Measurements from ENCODE around the gene TM4SF20. TPM values are rescaled to one million over a fixed set of nuclear protein-coding genes. Genes with fewer than 3 reads are reported as not detected.

Gene TM4SF20
- total RNA-seq, 1 donor from 2014 or later, result not detected

- intact Hi-C loops (cut with micrococcal nuclease), result loop anchor here (2.0 kb wide), 1 partner anchor 149 kb away; the partner anchor contains the start of gene AGFG1
Measured at GRCh38 chr2:227323818-227324217, 55.3 kb downstream of the TM4SF20 start.

GRCh38 chr2:227322530-227323205 lies 56.4 kb downstream of the TM4SF20 start:
- intact Hi-C loops (cut with micrococcal nuclease), result no loop called here

GRCh38 chr2:227320305-227321094 lies 58.6 kb downstream of the TM4SF20 start:
- intact Hi-C loops (cut with micrococcal nuclease), result no loop called here

GRCh38 chr2:227317834-227318233 lies 61.3 kb downstream of the TM4SF20 start:
- intact Hi-C loops (cut with micrococcal nuclease), result no loop called here

- intact Hi-C loops (cut with micrococcal nuclease), result no loop called here
Measured at GRCh38 chr2:227313310-227313709, 65.8 kb downstream of the TM4SF20 start.

GRCh38 chr2:227312579-227312978 lies 66.5 kb downstream of the TM4SF20 start:
- intact Hi-C loops (cut with micrococcal nuclease), result no loop called here

Other genes with a start within 250 kb of the TM4SF20 start
- 0.07 and 0.11 TPM in 2 replicates for gene COL4A4, start 215.1 kb downstream of the TM4SF20 start, total RNA-seq
- gene COL4A3, start 214.7 kb downstream of the TM4SF20 start, total RNA-seq, result not detected in 2 replicates
- 60.8 and 62.8 TPM in 2 replicates for gene MFF, start 54.1 kb downstream of the TM4SF20 start, total RNA-seq
- gene SCYGR1, start 8.6 kb upstream of the TM4SF20 start, total RNA-seq, result not detected in 2 replicates
- gene AGFG1, start 92.8 kb upstream of the TM4SF20 start, total RNA-seq, result 74.5 and 75.0 TPM in 2 replicates
- gene SCYGR2, start 219.6 kb upstream of the TM4SF20 start, total RNA-seq, result not detected in 2 replicates
- not detected in 2 replicates for gene SCYGR3, start 235.5 kb upstream of the TM4SF20 start, total RNA-seq
- gene SCYGR4, start 238.2 kb upstream of the TM4SF20 start, total RNA-seq, result not detected in 2 replicates

Data from T-helper 2 cell treated with Interferon-gamma antibody and Interleukin-4, amounts not matched to agents 100 ng/mL and 5 ng/mL, for 36 hours (primary cell).